Pons (tissue), 1 donor: ENCODE results near the gene GUCA2A.

Source experiments
- DNase-seq: peaks from one replicate; pipeline ENCODE4 v3.0.0-alpha.2; 2016; ENCODE audit warnings: low spot score

The GUCA2A gene

DNA sequence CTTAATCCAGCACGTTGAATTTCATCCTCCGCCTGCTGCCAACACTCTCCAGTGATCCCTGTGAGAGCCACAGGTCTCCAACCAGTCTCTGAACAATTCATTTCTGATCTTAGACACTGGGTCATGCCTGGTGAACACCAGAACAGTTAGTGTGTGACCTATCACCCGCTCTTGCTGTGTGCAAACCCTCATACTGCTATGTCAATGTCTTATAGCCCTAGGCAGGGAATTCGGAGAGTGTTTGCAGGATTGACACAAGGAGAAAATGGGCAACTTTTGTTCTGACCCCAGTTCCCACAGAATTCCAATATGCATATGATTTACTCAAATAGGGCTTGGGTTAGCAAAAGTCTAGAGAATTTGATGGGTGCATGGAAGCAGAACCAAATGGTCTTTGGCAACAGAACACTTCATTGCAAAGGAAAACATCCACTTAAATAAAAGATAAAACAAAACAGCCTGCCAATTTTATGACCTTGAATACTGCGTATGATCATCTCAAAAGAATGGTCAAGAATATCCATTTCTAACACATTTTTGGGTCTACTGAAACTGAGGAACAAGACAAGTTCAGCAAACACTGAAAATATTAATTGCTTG lies 34.4 kb downstream of the GUCA2A start:
- no peak for DNase-seq

GRCh38 chr1:42128964-42129363 lies 35.6 kb downstream of the GUCA2A start:
- DNase-seq: no peak

DNA sequence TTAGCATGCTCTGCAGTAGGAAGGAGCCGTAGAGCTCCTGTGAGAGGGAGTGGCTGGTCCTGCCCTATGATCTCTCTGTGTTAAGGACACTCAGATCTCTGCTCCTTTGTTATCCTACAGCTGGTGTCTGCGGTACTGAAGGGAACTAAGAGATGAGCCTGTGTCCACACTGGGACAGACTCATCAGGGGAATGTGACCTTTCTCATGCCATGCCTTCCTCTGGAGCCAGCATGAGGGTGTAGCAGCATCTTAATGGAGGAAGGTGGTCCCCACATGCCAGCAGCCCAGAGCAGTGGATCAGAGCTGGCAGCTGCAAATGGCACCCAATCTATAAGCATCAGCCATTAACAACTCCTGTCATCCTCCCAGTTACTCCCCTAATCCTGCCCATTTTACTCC lies 36.0 kb downstream of the GUCA2A start:
- DNase-seq: no peak

- DNase-seq: no peak
Measured at GRCh38 chr1:42127767-42128166, 36.8 kb downstream of the GUCA2A start.

DNA sequence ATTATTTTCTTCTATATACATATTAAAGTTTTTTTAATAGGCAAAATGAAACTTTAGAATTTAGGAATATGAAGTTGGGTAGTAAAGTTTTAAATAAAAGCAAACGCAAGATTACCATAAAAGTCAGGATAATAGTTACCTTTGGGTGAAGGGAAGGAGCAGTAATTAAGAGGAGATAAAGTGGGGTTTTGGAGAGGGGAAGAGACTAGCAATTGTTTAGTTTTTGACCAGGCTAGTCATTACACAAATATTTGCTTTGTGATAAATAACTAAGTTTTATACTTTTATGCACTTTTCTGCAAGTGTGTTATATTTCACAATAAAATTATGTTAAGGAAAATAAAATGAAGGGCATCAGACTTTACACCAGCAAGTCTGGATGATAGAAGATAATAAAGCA lies 39.0 kb downstream of the GUCA2A start:
- DNase-seq: no peak

- no peak for DNase-seq
Measured at GRCh38 chr1:42122408-42122807, 42.1 kb downstream of the GUCA2A start.

DNA sequence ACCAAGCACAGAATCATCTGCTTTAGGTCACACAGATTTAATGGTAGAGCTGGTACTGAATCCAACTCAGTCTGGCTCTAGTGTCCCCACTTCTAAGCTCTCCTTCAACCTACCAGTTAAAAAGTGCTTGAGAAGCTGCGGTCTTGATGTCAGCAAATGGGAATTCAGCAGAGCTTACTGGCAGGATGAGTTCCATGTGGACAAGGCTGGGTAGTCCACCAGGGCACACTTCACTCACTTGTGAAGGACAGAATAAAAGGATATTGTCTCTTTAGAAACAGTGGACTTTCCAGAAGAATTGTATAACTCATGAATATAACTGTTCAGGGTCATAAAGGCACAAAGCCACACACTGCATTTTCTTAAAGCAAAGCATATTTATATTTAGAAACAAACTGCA lies 46.4 kb downstream of the GUCA2A start:
- DNase-seq: no peak

GRCh38 chr1:42117214-42117613 lies 47.3 kb downstream of the GUCA2A start:
- DNase-seq: no peak

DNA sequence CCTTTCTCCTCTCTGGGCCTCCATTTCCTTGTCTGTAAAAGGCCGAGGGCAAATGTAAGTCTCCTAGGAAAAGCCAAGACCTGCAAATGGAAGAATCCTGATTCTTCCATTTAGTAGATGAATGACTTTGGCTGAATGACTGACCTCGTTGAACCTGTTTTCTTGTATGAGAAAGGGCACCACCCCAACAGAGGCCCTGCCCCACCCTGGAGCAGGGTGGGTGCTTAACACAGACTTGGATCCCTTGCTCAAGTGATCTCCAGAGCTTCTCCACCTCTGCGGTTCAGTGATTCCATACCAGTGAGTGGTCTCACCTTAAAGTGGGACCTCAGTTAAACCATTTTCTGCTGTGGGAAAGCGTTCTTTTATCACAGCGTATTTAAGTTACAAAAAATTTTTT lies 50.3 kb downstream of the GUCA2A start:
- DNase-seq: no peak
